ENCODE results near the gene SLC34A1. TPM values are rescaled to one million over a fixed set of nuclear protein-coding genes. Genes with fewer than 3 reads are reported as not detected.
"Not testable (repeated sequence)": the region's sequence is repeated elsewhere in the genome, so short reads cannot be mapped to it uniquely, and the experiment has no call there.

SLC34A1 gene
- total RNA-seq, 1 experiment from 2014 or later = not detected

DNA sequence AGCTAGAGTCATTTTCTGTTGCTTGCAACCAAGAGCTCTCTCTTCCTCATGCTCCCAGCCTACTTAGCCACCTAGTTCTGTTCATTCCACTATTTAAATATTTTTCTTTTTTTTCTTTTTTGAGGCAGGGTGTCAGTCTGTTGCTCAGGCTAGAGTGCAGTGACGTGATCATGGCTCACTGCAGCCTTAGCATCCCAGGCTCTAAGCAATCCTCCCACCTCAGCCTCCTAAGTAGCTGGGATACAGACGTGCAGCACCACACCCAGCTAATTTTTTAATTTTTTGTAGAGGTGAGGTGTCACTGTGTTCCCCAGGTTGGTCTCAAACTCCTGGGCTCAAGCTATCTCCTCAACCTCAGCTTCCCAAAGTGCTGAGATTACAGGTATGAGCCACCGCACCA is 30.2 kb downstream of the SLC34A1 start:
- no TSS peak for BruUV-seq (replicated peaks)
- Histone ChIP-seq H3K9me3 (no peaks in the 10 kb centered on the region), H3K36me3 (ENCODE audit: control insufficient read depth, insufficient read depth, low read length) (no peaks in the 10 kb centered on the region), H3K4me3 (ENCODE audit: low read depth, low read length) (no peak overlapping the region), H3K4me1 (no peaks in the 10 kb centered on the region), H3K27me3 (replicated peaks; ENCODE audit: control insufficient read depth, insufficient read depth, low read length) (no peaks in the 10 kb centered on the region)
- H3K9me3 Mint-ChIP-seq (ENCODE audit: unreplicated experiment) = no peaks in the 10 kb centered on the region
- ChIA-PET CTCF (interaction anchor here (1.5 to 2.0 kb wide), 2 partner anchors 11 to 41 kb away, joined by 3 to 15 read pairs; no protein-coding TSS in a partner anchor), POLR2A (no interaction called here)
- TF ChIP-seq, protein P1, sequence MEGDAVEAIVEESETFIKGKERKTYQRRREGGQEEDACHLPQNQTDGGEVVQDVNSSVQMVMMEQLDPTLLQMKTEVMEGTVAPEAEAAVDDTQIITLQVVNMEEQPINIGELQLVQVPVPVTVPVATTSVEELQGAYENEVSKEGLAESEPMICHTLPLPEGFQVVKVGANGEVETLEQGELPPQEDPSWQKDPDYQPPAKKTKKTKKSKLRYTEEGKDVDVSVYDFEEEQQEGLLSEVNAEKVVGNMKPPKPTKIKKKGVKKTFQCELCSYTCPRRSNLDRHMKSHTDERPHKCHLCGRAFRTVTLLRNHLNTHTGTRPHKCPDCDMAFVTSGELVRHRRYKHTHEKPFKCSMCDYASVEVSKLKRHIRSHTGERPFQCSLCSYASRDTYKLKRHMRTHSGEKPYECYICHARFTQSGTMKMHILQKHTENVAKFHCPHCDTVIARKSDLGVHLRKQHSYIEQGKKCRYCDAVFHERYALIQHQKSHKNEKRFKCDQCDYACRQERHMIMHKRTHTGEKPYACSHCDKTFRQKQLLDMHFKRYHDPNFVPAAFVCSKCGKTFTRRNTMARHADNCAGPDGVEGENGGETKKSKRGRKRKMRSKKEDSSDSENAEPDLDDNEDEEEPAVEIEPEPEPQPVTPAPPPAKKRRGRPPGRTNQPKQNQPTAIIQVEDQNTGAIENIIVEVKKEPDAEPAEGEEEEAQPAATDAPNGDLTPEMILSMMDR (IDR thresholded peaks at IDR 0.05; ENCODE audit: insufficient read depth in 1 of 2, low read depth in 1 of 2, low read length in 1 of 2, severe bottlenecking in 1 of 2, unreplicated experiment in 1 of 2) = no peak
- DNase-seq = no peak
- H3K27ac Mint-ChIP-seq (ENCODE audit: unreplicated experiment) = no peak overlapping the region
- H3K4me3 Mint-ChIP-seq (ENCODE audit: unreplicated experiment) = no peak overlapping the region
- no peaks in the 10 kb centered on the region for H3K27me3 Mint-ChIP-seq (ENCODE audit: insufficient read depth, unreplicated experiment)
- H3K4me1 Mint-ChIP-seq (ENCODE audit: low read depth, unreplicated experiment) = no peaks in the 10 kb centered on the region
- intact Hi-C loops (cut with micrococcal nuclease; ENCODE audit: unreplicated experiment) = no loop called here
- H3K36me3 Mint-ChIP-seq (ENCODE audit: insufficient read depth, unreplicated experiment) = peaks cover 3% of the 10 kb centered on the region

DNA sequence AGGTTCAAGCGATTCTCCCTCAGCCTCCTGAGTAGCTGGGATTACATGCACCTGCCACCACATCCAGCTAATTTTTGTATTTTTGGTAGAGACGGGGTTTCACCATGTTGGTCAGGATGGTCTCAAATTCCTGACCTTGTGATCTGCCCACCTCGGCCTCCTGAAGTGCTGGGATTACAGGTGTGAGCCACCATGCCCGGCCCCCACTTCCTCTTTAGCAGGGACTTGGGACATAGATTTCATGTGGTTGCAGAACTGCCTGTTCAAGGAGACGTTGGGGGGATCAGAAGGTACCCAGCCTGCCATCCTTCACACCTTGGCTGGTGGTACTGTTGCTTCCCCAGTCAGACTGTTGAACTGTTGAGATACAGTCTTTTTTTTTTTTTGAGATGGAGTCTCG is 32.8 kb downstream of the SLC34A1 start:
- H3K27me3 Mint-ChIP-seq (ENCODE audit: insufficient read depth, unreplicated experiment); DNase-seq; H3K9me3 Mint-ChIP-seq (ENCODE audit: unreplicated experiment); H3K4me3 ChIP-seq (ENCODE audit: low read depth, low read length); H3K4me3 Mint-ChIP-seq (ENCODE audit: unreplicated experiment); H3K4me1 Mint-ChIP-seq (ENCODE audit: low read depth, unreplicated experiment); intact Hi-C loops (cut with micrococcal nuclease; ENCODE audit: unreplicated experiment); H3K4me1 ChIP-seq; H3K27ac Mint-ChIP-seq (ENCODE audit: unreplicated experiment); BruUV-seq (replicated peaks); H3K36me3 ChIP-seq (ENCODE audit: control insufficient read depth, insufficient read depth, low read length); H3K27me3 ChIP-seq (replicated peaks; ENCODE audit: control insufficient read depth, insufficient read depth, low read length); H3K36me3 Mint-ChIP-seq (ENCODE audit: insufficient read depth, unreplicated experiment); H3K9me3 ChIP-seq; POLR2A ChIA-PET: not testable (repeated sequence)
- CTCF ChIA-PET = interaction anchor here (0.6 to 1.4 kb wide), 4 partner anchors 9 to 31 kb away, joined by 3 to 10 read pairs (median 6); partner anchors contain the start of gene GRK6

DNA sequence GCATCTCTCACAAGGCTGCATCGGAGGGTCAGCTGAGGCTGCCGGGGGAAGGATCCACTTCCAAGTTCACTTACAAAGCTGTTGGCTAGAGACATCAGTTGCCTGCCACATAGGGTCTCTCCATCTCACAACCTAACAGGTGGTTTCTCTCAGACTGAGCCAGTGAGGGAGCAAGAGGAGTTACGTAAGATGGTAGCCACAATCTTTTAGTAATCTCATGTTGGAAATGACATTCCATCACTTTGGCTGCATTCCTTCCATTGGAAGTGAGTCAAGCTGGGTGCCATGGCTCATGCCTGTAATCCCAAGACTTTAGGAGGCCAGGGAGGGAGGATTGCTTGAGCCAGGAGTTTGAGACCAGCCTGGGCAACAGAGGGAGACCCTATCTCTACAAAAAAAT is 34.8 kb downstream of the SLC34A1 start:
- Histone ChIP-seq H3K4me3 (ENCODE audit: low read depth, low read length) (no peak overlapping the region), H3K4me1 (no peaks in the 10 kb centered on the region), H3K36me3 (ENCODE audit: control insufficient read depth, insufficient read depth, low read length) (no peaks in the 10 kb centered on the region), H3K27me3 (replicated peaks; ENCODE audit: control insufficient read depth, insufficient read depth, low read length) (no peaks in the 10 kb centered on the region), H3K9me3 (no peaks in the 10 kb centered on the region)
- Mint-ChIP-seq H3K27ac (ENCODE audit: unreplicated experiment) (no peak overlapping the region), H3K4me1 (ENCODE audit: low read depth, unreplicated experiment) (no peaks in the 10 kb centered on the region), H3K9me3 (ENCODE audit: unreplicated experiment) (no peaks in the 10 kb centered on the region), H3K27me3 (ENCODE audit: insufficient read depth, unreplicated experiment) (no peaks in the 10 kb centered on the region), H3K4me3 (ENCODE audit: unreplicated experiment) (no peak overlapping the region), H3K36me3 (ENCODE audit: insufficient read depth, unreplicated experiment) (no peaks in the 10 kb centered on the region)
- BruUV-seq (replicated peaks) = no TSS peak
- intact Hi-C loops (cut with micrococcal nuclease; ENCODE audit: unreplicated experiment) = no loop called here
- TF ChIP-seq, protein P1 (IDR thresholded peaks at IDR 0.05; ENCODE audit: insufficient read depth in 1 of 2, low read depth in 1 of 2, low read length in 1 of 2, severe bottlenecking in 1 of 2, unreplicated experiment in 1 of 2) = no peak
- DNase-seq = no peak
- ChIA-PET CTCF (interaction anchor here (1.2 kb wide), 1 partner anchor 15 kb away, joined by 6 read pairs; no protein-coding TSS in a partner anchor), POLR2A (no interaction called here)

DNA sequence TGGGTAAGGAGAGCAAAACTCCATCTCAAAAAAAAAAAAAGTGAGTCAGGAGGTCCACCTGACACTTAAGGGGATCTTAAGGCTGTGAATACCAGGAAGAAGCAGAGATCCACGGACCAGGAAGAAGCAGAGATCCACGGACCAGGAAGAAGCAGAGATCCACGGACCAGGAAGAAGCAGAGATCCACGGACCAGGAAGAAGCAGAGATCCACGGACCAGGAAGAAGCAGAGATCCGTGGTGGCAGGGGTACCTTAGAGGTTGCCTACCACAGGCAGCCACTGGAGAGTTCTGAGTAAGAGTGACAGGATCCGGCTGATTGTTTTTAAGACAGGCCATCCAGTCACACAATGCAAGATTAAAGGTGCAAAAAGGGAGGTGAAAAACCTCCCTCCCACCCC is 36.2 kb downstream of the SLC34A1 start:
- H3K9me3 Mint-ChIP-seq (ENCODE audit: unreplicated experiment); H3K9me3 ChIP-seq; H3K4me1 Mint-ChIP-seq (ENCODE audit: low read depth, unreplicated experiment); H3K4me1 ChIP-seq; H3K27ac Mint-ChIP-seq (ENCODE audit: unreplicated experiment); BruUV-seq (replicated peaks); POLR2A ChIA-PET; CTCF ChIA-PET; intact Hi-C loops (cut with micrococcal nuclease; ENCODE audit: unreplicated experiment); H3K27me3 Mint-ChIP-seq (ENCODE audit: insufficient read depth, unreplicated experiment); H3K4me3 Mint-ChIP-seq (ENCODE audit: unreplicated experiment); H3K36me3 Mint-ChIP-seq (ENCODE audit: insufficient read depth, unreplicated experiment); H3K27me3 ChIP-seq (replicated peaks; ENCODE audit: control insufficient read depth, insufficient read depth, low read length); H3K36me3 ChIP-seq (ENCODE audit: control insufficient read depth, insufficient read depth, low read length); DNase-seq; H3K4me3 ChIP-seq (ENCODE audit: low read depth, low read length): not testable (repeated sequence)
